GM19372 (cell line): ENCODE results near the gene CDH8.

Experiments used
- ATAC-seq: cut with Tn5 transposase; IDR thresholded peaks from one replicate; pipeline ENCODE4 v1.9.1; 2021; ENCODE audit warnings: mild to moderate bottlenecking, low read depth, moderate library complexity; ENCODE audit not compliant: unreplicated experiment

The CDH8 gene

GRCh38 chr16:62036101-62036801, at the start of gene CDH8:
CDH8 (minus strand) TSS chr16:62036438; CDS start chr16:62021403, 15,035 bp downstream.
- no peak for ATAC-seq

GRCh38 chr16:62079236-62079635, 43.0 kb upstream of the CDH8 start:
- ATAC-seq = no peak

- ATAC-seq = no peak
These were observed 41.8 kb upstream of the CDH8 start for GRCh38 chr16:62077998-62078397.

- no peak for ATAC-seq
These were observed 40.6 kb upstream of the CDH8 start for GRCh38 chr16:62076886-62077285.

- ATAC-seq = no peak
These were observed 32.5 kb upstream of the CDH8 start for GRCh38 chr16:62068747-62069146.

GRCh38 chr16:62067981-62068380, 31.7 kb upstream of the CDH8 start:
- no peak for ATAC-seq

- no peak for ATAC-seq
These were observed 30.9 kb upstream of the CDH8 start for GRCh38 chr16:62067182-62067581.

GRCh38 chr16:62066747-62067146, 30.5 kb upstream of the CDH8 start:
- ATAC-seq = no peak

- no peak for ATAC-seq
These were observed 27.9 kb upstream of the CDH8 start for GRCh38 chr16:62064173-62064572.

GRCh38 chr16:62060089-62060488, 23.9 kb upstream of the CDH8 start:
- no peak for ATAC-seq

GRCh38 chr16:62059527-62059926, 23.3 kb upstream of the CDH8 start:
- ATAC-seq = no peak

- ATAC-seq = no peak
These were observed 22.2 kb upstream of the CDH8 start for GRCh38 chr16:62058412-62058811.

- ATAC-seq = no peak
These were observed 15.7 kb upstream of the CDH8 start for GRCh38 chr16:62051942-62052341.

- ATAC-seq = no peak
These were observed 14.6 kb upstream of the CDH8 start for GRCh38 chr16:62050793-62051192.

GRCh38 chr16:62046801-62047200, 10.6 kb upstream of the CDH8 start:
- no peak for ATAC-seq

- no peak for ATAC-seq
These were observed 5.2 kb upstream of the CDH8 start for GRCh38 chr16:62041401-62041800.

- ATAC-seq = no peak
These were observed 2.4 kb upstream of the CDH8 start for GRCh38 chr16:62038646-62039045.

GRCh38 chr16:62038225-62038624, 2.0 kb upstream of the CDH8 start:
- no peak for ATAC-seq

GRCh38 chr16:62036802-62037135, 531 bp upstream of the CDH8 start:
- no peak for ATAC-seq

GRCh38 chr16:62035115-62036092, 834 bp downstream of the CDH8 start:
- no peak for ATAC-seq

- ATAC-seq = no peak
These were observed 1.8 kb downstream of the CDH8 start for GRCh38 chr16:62034231-62035114.
